Keratinocyte (primary cell): ENCODE measurements around the gene MCRS1. TPM values are rescaled to one million over a fixed set of nuclear protein-coding genes. Genes with fewer than 3 reads are reported as not detected.

Experiments used
- DNase-seq: peaks from one replicate; pipeline ENCODE4 v3.0.0-alpha.2; 2011; ENCODE audit warnings: low read depth, missing footprints, low spot score
- FAIRE-seq: peaks from 2 replicates; lab custom pipeline; 2011; peaks lifted over from hg19 to GRCh38; lab: Jason Lieb, UNC
- H2AFZ ChIP-seq: 2 replicates; pipeline ENCODE4 v1.6.0; 2012; ENCODE audit warnings: low read length, control low read depth, inconsistent platforms; ENCODE audit not compliant: control insufficient read depth
- H3K27ac ChIP-seq: 2 replicates; pipeline ENCODE4 v1.5.1; 2011; ENCODE audit warnings: low read length; ENCODE audit not compliant: control insufficient read depth, insufficient read depth
- H3K27me3 ChIP-seq: 3 replicates; pipeline ENCODE4 v1.6.0; 2011; ENCODE audit warnings: low read length; ENCODE audit not compliant: control insufficient read depth, insufficient read depth; ENCODE audit errors: extremely low read depth
- H3K36me3 ChIP-seq, 2 experiments: 2 replicates in 1 of 2; 3 replicates in 1 of 2; pipeline ENCODE4 v1.5.1; 2011; ENCODE audit warnings: low read length in 2 of 2, mild to moderate bottlenecking in 1 of 2; ENCODE audit not compliant: control insufficient read depth in 2 of 2, insufficient read depth in 2 of 2; ENCODE audit errors: extremely low read depth in 1 of 2
- H3K4me1 ChIP-seq: 3 replicates; pipeline ENCODE4 v1.5.1; 2011; ENCODE audit warnings: low read length; ENCODE audit not compliant: control insufficient read depth, insufficient read depth; ENCODE audit errors: extremely low read depth
- H3K4me2 ChIP-seq: 3 replicates; pipeline ENCODE4 v1.6.0; 2011; ENCODE audit warnings: low read depth, low read length; ENCODE audit not compliant: control insufficient read depth, insufficient read depth; ENCODE audit errors: extremely low read depth
- H3K4me3 ChIP-seq, 3 experiments: fragments of 200-600 bp in 1 of 3; sonication (generic) in 1 of 3; 2 replicates in 2 of 3; 3 replicates in 1 of 3; pipeline ENCODE4 v1.5.1; 2011 to 2016; ENCODE audit warnings: low read length in 3 of 3, mild to moderate bottlenecking in 3 of 3, control low read depth in 2 of 3, inconsistent platforms in 1 of 3, low read depth in 1 of 3, mixed read lengths in 1 of 3, mixed run types in 1 of 3, moderate library complexity in 1 of 3; ENCODE audit not compliant: control insufficient read depth in 2 of 3, insufficient read depth in 2 of 3; ENCODE audit errors: extremely low read depth in 1 of 3
- H3K79me2 ChIP-seq: 2 replicates; pipeline ENCODE4 v1.6.0; 2012; ENCODE audit warnings: low read length; ENCODE audit not compliant: control insufficient read depth, insufficient read depth
- H3K9ac ChIP-seq: 3 replicates; pipeline ENCODE4 v1.6.0; 2011; ENCODE audit warnings: low read length; ENCODE audit not compliant: control insufficient read depth, insufficient read depth; ENCODE audit errors: extremely low read depth
- H3K9me1 ChIP-seq: 3 replicates; pipeline ENCODE4 v1.6.0; 2011; ENCODE audit warnings: low read length; ENCODE audit not compliant: control insufficient read depth, insufficient read depth; ENCODE audit errors: extremely low read depth
- H3K9me3 ChIP-seq: 2 replicates; pipeline ENCODE4 v1.5.1; 2012; ENCODE audit warnings: low read depth, low read length; ENCODE audit not compliant: control insufficient read depth
- H4K20me1 ChIP-seq: 3 replicates; pipeline ENCODE4 v1.6.0; 2011; ENCODE audit warnings: low read length; ENCODE audit not compliant: control insufficient read depth, insufficient read depth; ENCODE audit errors: extremely low read depth
- CTCF ChIP-seq, 3 experiments: IDR thresholded peaks in 1 of 3; conservative IDR thresholded peaks in 1 of 3; optimal IDR thresholded peaks in 1 of 3; 2 replicates in 2 of 3; 3 replicates in 1 of 3; pipeline versions ENCODE3 to v1.5.1; 2011; ENCODE audit warnings: low read length in 3 of 3, mild to moderate bottlenecking in 3 of 3, moderate library complexity in 2 of 3, control low read depth in 1 of 3, inconsistent platforms in 1 of 3; ENCODE audit not compliant: insufficient read depth in 2 of 3; ENCODE audit errors: extremely low read depth in 1 of 3
- EZH2 ChIP-seq: IDR thresholded peaks from one replicate; pipeline ENCODE4 v1.6.1; 2012; ENCODE audit warnings: inconsistent platforms, mild to moderate bottlenecking, low read length, moderate library complexity
- dilution Hi-C: fragments of 300-500 bp; cut with MboI; formaldehyde crosslinking; loops from one replicate; pipeline ENCODE4 v1.7.0; 2020; ENCODE audit warnings: low sequenced_read_pairs; ENCODE audit not compliant: extremely low pct_ligation_motif_present
- polyA plus RNA-seq, 5 experiments: library from polyadenylated mRNA; depleted of rRNA in 3 of 5; stranded (reverse) in 3 of 5; stranded (forward) in 1 of 5; unstranded in 1 of 5; fragments of >200 nt; gene quantifications; 1 replicate in 1 of 5; 2 replicates in 3 of 5; 3 replicates in 1 of 5; pipeline versions ENCODE4 v1.2.1 to v1.2.3, GENCODE V29; 2011 to 2012; ENCODE audit warnings: missing spikeins in 2 of 5, low read depth in 1 of 5, low replicate concordance in 1 of 5

Gene MCRS1
- polyA plus RNA-seq, 1 donor (not counting 4 experiments of a cell fraction or from before 2014, with no cell fraction given): 40.7 TPM

- Histone ChIP-seq H3K27me3 (peaks cover 32% of the 10 kb centered on the region), H2AFZ (no peak overlapping the region)
- dilution Hi-C loops: no loop called here
These were observed 31.3 kb downstream of the MCRS1 start for GRCh38 chr12:49536526-49537071.

DNA sequence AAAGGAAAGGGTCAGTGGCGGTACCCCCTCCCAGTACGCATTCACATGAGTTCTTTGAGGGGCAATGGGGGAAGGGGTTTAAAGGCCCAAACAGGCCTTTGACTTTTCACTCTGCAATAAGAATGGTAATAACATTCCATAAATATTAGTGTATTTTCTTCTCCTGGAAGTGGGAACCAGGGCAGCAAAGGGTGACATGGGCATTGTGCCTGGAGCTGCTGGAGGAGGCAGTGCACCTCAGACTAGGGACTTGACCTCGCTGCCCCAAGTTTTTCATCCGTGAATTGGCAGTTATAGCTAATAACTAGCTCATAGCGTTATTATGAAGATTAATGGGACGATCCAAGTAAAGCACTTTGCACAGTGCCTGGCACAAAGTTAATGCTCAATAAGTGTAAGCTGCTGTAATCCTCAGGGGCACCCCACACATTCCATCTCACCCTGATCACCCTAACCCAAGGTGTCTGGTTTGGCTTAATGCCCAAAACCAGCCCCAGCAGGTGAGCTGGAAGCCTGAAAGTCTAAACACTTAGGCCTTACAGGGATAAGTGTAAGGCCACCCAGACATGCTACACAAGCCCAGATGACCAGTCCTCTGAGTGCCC, 31.9 kb downstream of the MCRS1 start:
- no peak overlapping the region for H3K9ac ChIP-seq
- no peaks in the 10 kb centered on the region for H3K9me1 ChIP-seq
- H3K27ac ChIP-seq: no peak overlapping the region
- TF ChIP-seq EZH2 (no peak), CTCF (optimal IDR thresholded peaks at IDR 0.05 in 1 of 3, IDR thresholded peaks at IDR 0.05 in 1 of 3, conservative IDR thresholded peaks at IDR 0.05 in 1 of 3; ENCODE audit: extremely low read depth in 1 of 3, insufficient read depth in 2 of 3, low read length in 3 of 3) (no peak)
- H3K27me3 ChIP-seq: peaks cover 32% of the 10 kb centered on the region
- peak; percentile 75 for FAIRE-seq
- H3K4me1 ChIP-seq: peaks cover 39% of the 10 kb centered on the region
- peaks cover 3% of the 10 kb centered on the region for H4K20me1 ChIP-seq
- no peak overlapping the region for H3K4me3 ChIP-seq
- no peak overlapping the region for H3K4me2 ChIP-seq
- H3K79me2 ChIP-seq: no peaks in the 10 kb centered on the region
- DNase-seq: no peak
- dilution Hi-C loops: no loop called here
- no peaks in the 10 kb centered on the region for H3K36me3 ChIP-seq
- no peaks in the 10 kb centered on the region for H3K9me3 ChIP-seq
- no peak overlapping the region for H2AFZ ChIP-seq

More at GRCh38 chr12:49536526-49537071, 31.3 kb downstream of the MCRS1 start:
- Histone ChIP-seq H3K4me3 (no peak overlapping the region), H4K20me1 (peaks cover 3% of the 10 kb centered on the region), H3K9me3 (no peaks in the 10 kb centered on the region), H3K9ac (no peak overlapping the region), H3K36me3 (no peaks in the 10 kb centered on the region), H3K4me1 (peaks cover 44% of the 10 kb centered on the region), H3K79me2 (no peaks in the 10 kb centered on the region), H3K9me1 (no peaks in the 10 kb centered on the region), H3K27ac (no peak overlapping the region), H3K4me2 (no peak overlapping the region)
- FAIRE-seq: no peak
- no peak for TF ChIP-seq CTCF (optimal IDR thresholded peaks at IDR 0.05 in 1 of 3, IDR thresholded peaks at IDR 0.05 in 1 of 3, conservative IDR thresholded peaks at IDR 0.05 in 1 of 3; ENCODE audit: extremely low read depth in 1 of 3, insufficient read depth in 2 of 3, low read length in 3 of 3)
- TF ChIP-seq EZH2: no peak
- no peak for DNase-seq
